Chondrocyte (in vitro differentiated cells): ENCODE measurements around the gene SMC5. TPM values are rescaled to one million over a fixed set of nuclear protein-coding genes. Genes with fewer than 3 reads are reported as not detected.

Experiments used
- DNase-seq: peaks from one replicate; pipeline ENCODE4 v3.0.0; 2021; ENCODE audit warnings: mixed read lengths, low spot score
- H3K27ac Mint-ChIP-seq: one replicate; pipeline ENCODE4 v1.8.0; 2021; ENCODE audit warnings: mild to moderate bottlenecking, moderate library complexity, mixed read lengths; ENCODE audit not compliant: unreplicated experiment
- H3K27me3 Mint-ChIP-seq: 2 replicates; pipeline ENCODE4 v1.8.0; 2021; ENCODE audit warnings: low read depth, mixed read lengths
- H3K36me3 Mint-ChIP-seq: 2 replicates; pipeline ENCODE4 v1.8.0; 2021; ENCODE audit warnings: low read depth, mixed read lengths
- H3K4me1 Mint-ChIP-seq: 2 replicates; pipeline ENCODE4 v1.8.0; 2021; ENCODE audit warnings: low read depth, mild to moderate bottlenecking, mixed read lengths
- H3K4me3 Mint-ChIP-seq: one replicate; pipeline ENCODE4 v1.8.0; 2021; ENCODE audit warnings: mild to moderate bottlenecking, moderate library complexity, mixed read lengths; ENCODE audit not compliant: unreplicated experiment
- H3K9me3 Mint-ChIP-seq: 2 replicates; pipeline ENCODE4 v1.8.0; 2021; ENCODE audit warnings: low read depth, mixed read lengths
- CTCF ChIP-seq: fragments of 200-600 bp; sonication (generic); IDR thresholded peaks from 2 replicates; pipeline ENCODE4 v1.5.0; 2021; ENCODE audit warnings: antibody characterized with exemption, mild to moderate bottlenecking, moderate library complexity
- total RNA-seq: library from RNA; stranded (reverse); gene quantifications from 3 replicates; pipeline ENCODE4 v1.2.1, GENCODE V29; 2021

SMC5 gene
- total RNA-seq, 1 donor from 2014 or later: 36.4 TPM

DNA sequence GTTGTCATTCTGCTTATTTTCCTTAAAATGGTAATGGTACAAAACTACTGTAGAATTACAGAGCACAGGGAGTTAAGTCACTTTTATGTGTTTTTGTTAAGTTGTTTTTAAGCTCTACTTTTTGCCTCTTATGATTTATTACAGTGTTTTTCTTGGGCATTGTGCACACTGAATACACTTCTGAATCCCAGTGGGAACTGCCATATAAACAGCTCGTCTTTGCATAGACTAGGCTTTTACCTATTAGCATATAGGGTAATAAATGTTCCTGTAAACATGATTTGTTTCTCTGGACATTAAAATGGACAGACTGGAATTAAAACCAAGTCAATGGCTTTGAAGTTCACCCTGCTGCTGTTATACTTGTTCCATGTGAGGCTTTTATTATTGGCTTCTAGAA, 143.4 kb downstream of the SMC5 start:
- no peaks in the 10 kb centered on the region for H3K27me3 Mint-ChIP-seq
- no peaks in the 10 kb centered on the region for H3K36me3 Mint-ChIP-seq
- H3K4me1 Mint-ChIP-seq: peaks cover 79% of the 10 kb centered on the region
- H3K9me3 Mint-ChIP-seq: no peaks in the 10 kb centered on the region
- no peak overlapping the region for H3K4me3 Mint-ChIP-seq
- TF ChIP-seq CTCF: no peak
- no peak overlapping the region for H3K27ac Mint-ChIP-seq
- DNase-seq: no peak

DNA sequence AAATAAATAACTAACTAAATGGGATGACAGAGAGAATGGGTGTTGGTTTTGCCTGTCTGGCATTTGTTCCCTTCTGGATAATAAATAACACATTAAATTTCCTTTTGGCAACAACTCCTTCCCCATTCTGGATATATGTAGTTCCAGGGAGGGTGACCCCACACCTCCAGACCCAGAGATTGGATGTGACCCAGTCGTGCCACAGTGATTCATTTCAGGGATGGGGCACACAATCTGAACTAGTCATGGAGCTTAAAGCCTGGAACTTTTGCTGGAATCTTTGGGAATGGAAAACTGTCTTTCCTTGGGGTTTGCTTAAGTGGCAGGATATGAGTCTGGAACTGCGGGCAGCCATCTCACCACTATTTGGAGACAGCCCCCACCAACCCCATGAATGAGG, 144.4 kb downstream of the SMC5 start:
- Mint-ChIP-seq H3K27me3 (no peaks in the 10 kb centered on the region), H3K36me3 (no peaks in the 10 kb centered on the region), H3K4me1 (peaks cover 79% of the 10 kb centered on the region), H3K4me3 (no peak overlapping the region), H3K9me3 (no peaks in the 10 kb centered on the region), H3K27ac (peak overlapping the region; percentile 71)
- no peak for TF ChIP-seq CTCF
- DNase-seq: no peak

GRCh38 chr9:70403618-70404025, 144.8 kb downstream of the SMC5 start:
- Mint-ChIP-seq H3K27ac (peak overlapping the region; percentile 71), H3K27me3 (no peaks in the 10 kb centered on the region), H3K36me3 (no peaks in the 10 kb centered on the region), H3K9me3 (no peaks in the 10 kb centered on the region), H3K4me3 (no peak overlapping the region), H3K4me1 (peaks cover 81% of the 10 kb centered on the region)
- no peak for DNase-seq
- TF ChIP-seq CTCF: no peak

GRCh38 chr9:70404261-70404660, 145.5 kb downstream of the SMC5 start:
- no peak overlapping the region for H3K4me3 Mint-ChIP-seq
- peaks cover 78% of the 10 kb centered on the region for H3K4me1 Mint-ChIP-seq
- H3K27me3 Mint-ChIP-seq: no peaks in the 10 kb centered on the region
- DNase-seq: no peak
- H3K36me3 Mint-ChIP-seq: no peaks in the 10 kb centered on the region
- H3K27ac Mint-ChIP-seq: no peak overlapping the region
- no peak for TF ChIP-seq CTCF
- no peaks in the 10 kb centered on the region for H3K9me3 Mint-ChIP-seq

Other genes starting within 250 kb of the SMC5 start
- 76.7 to 92.6 TPM (median 77.5 TPM) in 3 replicates for gene MAMDC2, start 215.1 kb upstream of the SMC5 start, total RNA-seq
- gene KLF9, start 155.7 kb downstream of the SMC5 start, total RNA-seq: 29.8 to 32.7 TPM (median 31.0 TPM) in 3 replicates